GM23338 (cell line): ENCODE results near the gene TRAPPC3L.

Experiments used
- EZH2 ChIP-seq: fragments of 200-600 bp; sonication (generic); IDR thresholded peaks from one replicate; pipeline ENCODE4 v1.8.0; 2017; ENCODE audit warnings: antibody characterized with exemption, mild to moderate bottlenecking, low read depth; ENCODE audit not compliant: unreplicated experiment
- EZH2phosphoT487 ChIP-seq: fragments of 200-600 bp; sonication (generic); IDR thresholded peaks from one replicate; pipeline ENCODE4 v1.8.1; 2018; ENCODE audit warnings: antibody characterized with exemption; ENCODE audit not compliant: unreplicated experiment
- STAT1 ChIP-seq: IDR thresholded peaks from one replicate; pipeline ENCODE4 v1.6.1; 2016; ENCODE audit warnings: antibody characterized with exemption; ENCODE audit not compliant: unreplicated experiment
- TF ChIP-seq, protein P1 (sequence below), 2 experiments: fragments of 200-600 bp in 1 of 2; sonication (generic) in 1 of 2; conservative IDR thresholded peaks; 2 replicates each; pipeline versions ENCODE4 v1.5.1 to v1.6.1; 2016 to 2017; ENCODE audit warnings: antibody characterized with exemption in 2 of 2, low read depth in 2 of 2, mild to moderate bottlenecking in 2 of 2, moderate library complexity in 1 of 2
- TF ChIP-seq, protein P2 (sequence below): IDR thresholded peaks from one replicate; pipeline ENCODE4 v1.6.1; 2018; ENCODE audit warnings: antibody characterized with exemption; ENCODE audit not compliant: unreplicated experiment

DNA sequence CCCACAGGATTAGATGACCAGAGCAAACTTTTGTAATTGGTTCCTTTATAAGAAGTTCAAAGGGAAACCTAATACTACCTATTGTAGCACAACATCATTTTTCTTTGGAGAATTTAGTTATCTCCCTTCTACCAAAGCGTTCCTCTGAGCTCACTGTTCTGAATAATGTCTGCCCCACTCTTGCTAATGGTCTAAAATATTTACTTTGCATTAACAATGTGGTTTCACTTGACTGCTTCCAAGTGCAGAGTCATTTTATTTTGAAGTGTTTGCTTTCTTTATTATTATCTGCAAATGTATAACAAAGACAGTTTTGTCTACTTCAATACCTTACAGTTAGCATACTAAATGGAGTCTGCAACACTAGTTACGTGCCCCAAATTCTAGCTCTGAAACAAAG lies 15.0 kb downstream of the TRAPPC3L start:
- TF ChIP-seq, protein P1, sequence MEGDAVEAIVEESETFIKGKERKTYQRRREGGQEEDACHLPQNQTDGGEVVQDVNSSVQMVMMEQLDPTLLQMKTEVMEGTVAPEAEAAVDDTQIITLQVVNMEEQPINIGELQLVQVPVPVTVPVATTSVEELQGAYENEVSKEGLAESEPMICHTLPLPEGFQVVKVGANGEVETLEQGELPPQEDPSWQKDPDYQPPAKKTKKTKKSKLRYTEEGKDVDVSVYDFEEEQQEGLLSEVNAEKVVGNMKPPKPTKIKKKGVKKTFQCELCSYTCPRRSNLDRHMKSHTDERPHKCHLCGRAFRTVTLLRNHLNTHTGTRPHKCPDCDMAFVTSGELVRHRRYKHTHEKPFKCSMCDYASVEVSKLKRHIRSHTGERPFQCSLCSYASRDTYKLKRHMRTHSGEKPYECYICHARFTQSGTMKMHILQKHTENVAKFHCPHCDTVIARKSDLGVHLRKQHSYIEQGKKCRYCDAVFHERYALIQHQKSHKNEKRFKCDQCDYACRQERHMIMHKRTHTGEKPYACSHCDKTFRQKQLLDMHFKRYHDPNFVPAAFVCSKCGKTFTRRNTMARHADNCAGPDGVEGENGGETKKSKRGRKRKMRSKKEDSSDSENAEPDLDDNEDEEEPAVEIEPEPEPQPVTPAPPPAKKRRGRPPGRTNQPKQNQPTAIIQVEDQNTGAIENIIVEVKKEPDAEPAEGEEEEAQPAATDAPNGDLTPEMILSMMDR (conservative IDR thresholded peaks at IDR 0.05; ENCODE audit: low read depth in 2 of 2) = no peak
- no peak for TF ChIP-seq STAT1
- no peak for TF ChIP-seq EZH2
- TF ChIP-seq, protein P2, sequence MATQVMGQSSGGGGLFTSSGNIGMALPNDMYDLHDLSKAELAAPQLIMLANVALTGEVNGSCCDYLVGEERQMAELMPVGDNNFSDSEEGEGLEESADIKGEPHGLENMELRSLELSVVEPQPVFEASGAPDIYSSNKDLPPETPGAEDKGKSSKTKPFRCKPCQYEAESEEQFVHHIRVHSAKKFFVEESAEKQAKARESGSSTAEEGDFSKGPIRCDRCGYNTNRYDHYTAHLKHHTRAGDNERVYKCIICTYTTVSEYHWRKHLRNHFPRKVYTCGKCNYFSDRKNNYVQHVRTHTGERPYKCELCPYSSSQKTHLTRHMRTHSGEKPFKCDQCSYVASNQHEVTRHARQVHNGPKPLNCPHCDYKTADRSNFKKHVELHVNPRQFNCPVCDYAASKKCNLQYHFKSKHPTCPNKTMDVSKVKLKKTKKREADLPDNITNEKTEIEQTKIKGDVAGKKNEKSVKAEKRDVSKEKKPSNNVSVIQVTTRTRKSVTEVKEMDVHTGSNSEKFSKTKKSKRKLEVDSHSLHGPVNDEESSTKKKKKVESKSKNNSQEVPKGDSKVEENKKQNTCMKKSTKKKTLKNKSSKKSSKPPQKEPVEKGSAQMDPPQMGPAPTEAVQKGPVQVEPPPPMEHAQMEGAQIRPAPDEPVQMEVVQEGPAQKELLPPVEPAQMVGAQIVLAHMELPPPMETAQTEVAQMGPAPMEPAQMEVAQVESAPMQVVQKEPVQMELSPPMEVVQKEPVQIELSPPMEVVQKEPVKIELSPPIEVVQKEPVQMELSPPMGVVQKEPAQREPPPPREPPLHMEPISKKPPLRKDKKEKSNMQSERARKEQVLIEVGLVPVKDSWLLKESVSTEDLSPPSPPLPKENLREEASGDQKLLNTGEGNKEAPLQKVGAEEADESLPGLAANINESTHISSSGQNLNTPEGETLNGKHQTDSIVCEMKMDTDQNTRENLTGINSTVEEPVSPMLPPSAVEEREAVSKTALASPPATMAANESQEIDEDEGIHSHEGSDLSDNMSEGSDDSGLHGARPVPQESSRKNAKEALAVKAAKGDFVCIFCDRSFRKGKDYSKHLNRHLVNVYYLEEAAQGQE = no peak
- TF ChIP-seq EZH2phosphoT487 = no peak
